GM19043 (cell line): ENCODE measurements around the gene EMP2.

Experiments
- ATAC-seq: cut with Tn5 transposase; IDR thresholded peaks from one replicate; pipeline ENCODE4 v1.9.1; 2021; ENCODE audit warnings: low read depth; ENCODE audit not compliant: unreplicated experiment

Gene EMP2

DNA sequence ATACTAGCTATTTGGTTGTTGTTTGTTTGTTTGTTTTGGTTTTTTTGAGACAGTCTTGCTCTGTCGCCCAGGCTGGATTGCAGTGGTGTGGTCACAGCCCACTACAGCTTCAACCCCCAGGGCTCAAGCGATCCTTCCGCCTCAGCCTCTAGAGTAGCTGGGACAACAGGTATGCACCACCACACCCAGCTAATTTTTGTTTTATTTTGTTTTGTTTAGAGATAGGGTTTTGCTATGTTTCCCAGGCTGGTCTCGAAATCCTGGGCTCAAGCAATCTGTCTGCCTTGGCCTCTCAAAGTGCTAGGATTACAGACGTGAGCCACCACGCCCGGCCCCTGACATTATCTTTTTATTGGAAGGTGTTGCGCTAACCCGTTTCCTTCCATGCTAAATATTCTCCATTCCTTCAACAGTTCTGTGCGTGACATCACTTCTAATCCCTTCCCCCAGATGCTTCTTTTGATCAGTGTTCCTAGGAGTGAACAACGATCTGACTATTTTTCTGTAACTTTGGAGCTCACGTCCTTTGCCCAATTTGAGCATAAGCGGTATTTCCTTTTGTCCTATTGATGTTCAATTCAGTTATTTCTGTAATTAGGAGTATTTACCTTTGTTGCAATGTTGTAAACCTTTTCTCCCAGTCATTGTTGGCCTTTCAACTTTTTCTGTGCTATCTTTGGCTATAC, 30.2 kb upstream of the EMP2 start:
- no peak for ATAC-seq

DNA sequence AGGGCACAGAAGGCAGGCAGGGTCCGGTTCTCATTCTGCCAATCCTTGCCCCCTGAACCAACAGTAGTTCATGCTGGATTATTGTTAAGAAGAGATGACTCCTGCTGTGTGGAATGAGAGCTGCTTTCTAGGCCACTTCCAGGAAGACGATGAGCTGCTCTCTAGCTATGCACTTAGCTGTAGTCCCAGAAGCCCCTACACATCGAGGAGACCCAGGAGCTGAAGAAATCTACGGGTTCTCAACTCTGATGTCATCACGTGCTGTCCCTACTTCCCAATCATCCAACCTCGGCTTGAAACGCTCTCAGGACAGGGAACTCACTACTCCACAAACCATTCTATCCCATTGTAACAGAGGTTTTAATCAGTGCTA, 29.0 kb upstream of the EMP2 start:
- no peak for ATAC-seq

DNA sequence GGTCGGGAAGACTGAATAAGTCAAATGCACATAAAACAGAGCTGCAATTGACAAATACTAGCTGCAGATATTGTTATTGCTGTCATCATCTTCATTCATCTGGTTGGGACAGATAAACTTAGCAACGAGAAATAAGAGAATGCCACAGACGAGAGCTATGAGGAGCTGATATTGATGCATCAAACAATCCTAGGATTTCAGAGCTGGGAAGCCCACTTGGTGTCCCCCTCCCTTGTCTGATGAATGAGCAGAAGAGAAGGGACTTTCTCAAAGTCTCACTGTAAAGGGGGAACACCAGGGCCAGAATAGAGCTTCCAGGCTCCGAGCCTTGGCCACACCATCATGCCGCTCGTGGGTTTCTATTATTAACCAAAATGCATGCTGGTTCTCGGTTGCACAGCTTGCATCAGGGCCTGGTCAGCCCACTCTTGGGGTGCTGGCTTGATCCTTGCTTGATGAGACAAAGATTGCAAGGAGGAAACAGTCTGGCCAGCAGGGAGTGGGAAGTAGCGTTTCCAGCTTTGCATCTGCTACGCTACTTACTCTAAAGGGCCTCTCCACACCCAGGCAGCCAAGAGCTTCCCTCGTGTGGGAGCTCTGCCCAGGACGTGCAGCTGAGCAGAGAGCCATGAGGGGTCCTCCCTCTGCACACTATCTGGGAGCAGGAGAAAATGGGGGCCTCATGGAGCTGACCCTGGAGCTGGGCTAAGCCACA, 28.4 kb upstream of the EMP2 start:
- no peak for ATAC-seq

DNA sequence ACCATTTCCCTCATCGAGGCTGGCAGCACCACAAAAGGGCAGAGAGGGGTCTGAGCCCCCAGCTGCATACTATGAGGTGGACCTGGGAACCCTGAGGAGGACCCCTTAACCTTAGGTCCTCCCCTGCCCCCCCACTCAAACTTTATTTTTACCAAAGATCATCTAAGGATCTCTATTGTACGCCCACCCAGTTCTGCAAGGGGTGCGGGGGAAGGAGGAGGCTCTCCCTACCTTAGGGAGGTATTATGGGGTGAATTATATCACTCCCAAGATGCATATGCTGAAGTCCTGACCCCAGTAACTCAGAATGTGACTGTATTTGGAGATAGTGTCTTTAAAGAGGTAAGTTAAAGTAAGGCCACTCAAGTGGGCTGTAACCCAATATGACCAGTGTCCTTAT, 26.8 kb upstream of the EMP2 start:
- ATAC-seq = no peak

DNA sequence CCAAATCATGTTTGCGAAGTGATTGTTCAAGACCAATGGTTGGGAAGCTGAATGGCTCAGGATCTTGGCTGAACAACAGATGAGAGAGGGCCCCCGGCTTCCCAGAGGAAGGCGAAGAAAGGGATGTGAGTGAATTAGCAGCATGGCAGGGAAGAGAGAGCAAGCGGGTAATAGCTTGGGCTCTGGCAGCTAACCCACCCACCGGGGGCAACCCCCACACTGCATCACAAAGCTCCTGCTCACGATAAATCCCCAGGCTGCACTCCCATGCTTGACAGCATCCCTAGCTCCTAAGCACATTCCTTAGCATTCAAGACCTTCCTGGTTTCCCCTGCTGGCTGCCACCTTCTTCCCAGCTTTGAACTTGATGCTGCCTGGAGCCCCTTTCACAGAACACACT, 26.2 kb upstream of the EMP2 start:
- ATAC-seq = no peak

DNA sequence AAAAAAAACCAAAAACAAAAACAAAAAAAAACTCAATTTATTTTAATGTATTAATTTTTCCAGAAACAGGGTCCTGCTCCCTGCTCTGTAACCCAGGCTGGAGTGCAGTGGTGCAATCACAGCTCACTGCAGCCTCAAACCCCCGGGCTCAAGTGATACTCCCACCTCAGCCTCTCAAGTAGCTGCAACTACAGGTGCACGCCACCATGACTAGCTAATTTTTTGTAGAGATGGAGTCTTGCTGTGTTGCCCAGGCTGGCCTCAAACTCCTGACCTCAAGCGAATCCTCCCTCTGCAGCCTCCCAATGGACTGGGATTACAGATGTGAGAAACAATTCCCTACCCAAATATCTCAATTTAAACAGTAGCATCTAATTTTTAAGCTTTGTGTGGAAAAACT, 25.2 kb upstream of the EMP2 start:
- no peak for ATAC-seq

DNA sequence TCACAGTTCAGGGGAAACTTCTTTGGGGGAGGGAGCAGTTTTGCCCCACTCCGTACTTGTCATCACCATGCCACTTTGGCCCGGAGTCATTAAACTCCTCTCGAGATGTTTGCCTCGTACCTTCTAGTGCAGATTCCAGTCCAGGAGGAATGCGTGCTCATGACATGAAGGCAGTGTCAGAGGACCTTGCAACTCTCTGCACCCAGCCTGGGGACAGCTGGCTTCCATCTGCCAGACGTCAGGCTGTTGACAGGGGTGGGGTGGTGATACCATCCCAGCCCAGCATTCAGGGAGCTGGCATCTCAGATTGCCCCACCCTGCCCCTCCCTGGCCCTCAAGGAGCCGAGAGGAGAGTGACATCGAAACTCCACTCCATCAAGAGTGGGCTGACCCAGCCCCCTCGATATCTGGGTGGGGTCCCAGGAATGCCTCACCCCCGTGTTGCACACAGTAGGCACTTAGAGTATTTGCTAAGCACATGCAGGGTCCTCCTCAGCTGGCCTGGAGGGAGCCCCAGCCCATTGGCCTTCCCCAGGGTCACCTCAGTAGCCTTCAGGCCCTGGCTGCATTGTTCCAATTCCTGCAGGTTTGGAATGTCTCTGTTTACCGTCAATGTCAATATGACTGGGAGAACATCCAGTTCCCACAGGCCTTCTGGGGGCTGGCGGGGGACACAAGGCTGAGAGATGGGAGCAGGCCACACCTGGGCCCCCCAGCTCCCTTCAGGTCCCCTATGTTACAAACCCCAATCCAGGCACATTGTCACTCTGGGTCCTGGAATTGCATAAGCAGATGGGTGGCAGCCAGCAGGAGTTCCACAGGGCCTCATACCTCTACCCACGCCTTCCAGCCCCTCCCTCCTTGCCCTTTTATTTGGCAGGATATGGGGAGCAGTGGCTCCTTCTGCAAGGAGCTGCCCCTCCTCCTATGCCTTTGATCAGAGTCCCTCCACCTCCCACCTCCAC, 21.3 kb upstream of the EMP2 start:
- no peak for ATAC-seq

DNA sequence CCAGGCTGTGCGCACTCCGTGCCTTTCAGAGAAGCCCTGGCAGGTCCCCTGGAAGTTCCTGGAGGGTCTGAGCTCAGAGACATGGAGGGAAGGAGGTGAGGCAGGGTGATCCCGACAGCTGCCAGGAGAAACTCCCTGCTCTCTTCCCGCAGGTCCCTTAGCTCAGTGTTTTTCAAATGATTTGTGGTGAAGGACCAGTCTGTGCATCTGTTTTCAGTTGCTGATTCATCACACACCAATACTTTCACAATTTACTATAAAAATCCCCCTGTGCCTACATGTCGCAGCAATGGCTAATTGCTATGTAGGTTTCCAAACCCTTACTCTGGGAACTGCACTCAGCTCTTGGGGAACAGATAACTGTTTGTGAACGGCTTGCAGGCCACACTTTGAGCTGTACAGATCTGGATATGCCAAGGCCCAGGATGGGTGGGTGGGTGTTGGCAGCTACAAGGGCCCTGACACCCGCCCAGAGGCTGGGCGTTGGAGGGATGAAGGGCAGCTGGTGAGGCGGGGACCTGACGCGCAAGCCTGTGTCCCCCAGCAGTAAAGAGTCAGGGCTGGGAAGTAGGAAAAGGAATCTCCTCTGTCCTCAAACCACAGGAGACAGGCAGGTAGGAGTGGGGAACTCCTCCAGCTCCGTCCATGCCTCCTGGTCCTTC, 20.5 kb upstream of the EMP2 start:
- no peak for ATAC-seq

DNA sequence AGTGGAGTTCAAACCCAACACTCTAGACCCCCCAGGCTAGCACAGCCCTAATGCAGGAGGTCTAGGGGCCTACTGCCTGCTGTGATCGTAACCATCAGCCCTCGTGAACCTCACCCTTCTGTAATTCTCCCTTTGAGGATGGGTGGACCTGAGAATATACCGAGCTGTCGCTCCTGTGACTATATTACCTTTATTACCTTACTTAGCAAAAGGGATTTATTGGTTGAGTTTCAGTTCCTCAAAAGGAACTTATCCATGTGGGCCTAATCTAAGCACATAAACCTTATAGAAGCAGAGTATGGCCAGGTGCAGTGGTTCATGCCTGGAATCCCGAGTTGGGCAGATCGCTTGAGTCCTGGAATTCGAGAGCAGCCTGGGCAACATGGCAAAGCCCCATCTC, 19.2 kb upstream of the EMP2 start:
- ATAC-seq = no peak

DNA sequence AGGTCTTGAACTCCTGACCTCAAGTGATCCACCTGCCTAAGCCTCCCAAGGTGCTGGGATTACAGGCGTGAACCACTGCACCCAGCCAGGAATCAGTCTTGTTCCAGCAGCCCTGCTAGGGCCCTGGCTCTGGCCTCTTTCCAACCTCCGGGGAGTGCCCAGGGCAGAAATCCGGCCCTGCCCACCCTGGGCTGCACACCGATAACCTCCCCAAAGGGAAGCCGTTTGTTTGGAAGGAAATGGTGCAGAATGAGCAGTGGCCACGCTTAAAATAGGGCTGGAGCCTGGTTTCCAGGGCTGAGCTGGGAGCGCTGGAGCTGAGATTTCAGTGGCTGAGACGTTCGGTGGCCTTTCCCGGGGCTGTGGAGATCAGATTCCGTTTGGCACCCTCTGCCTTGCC, 17.8 kb upstream of the EMP2 start:
- no peak for ATAC-seq

DNA sequence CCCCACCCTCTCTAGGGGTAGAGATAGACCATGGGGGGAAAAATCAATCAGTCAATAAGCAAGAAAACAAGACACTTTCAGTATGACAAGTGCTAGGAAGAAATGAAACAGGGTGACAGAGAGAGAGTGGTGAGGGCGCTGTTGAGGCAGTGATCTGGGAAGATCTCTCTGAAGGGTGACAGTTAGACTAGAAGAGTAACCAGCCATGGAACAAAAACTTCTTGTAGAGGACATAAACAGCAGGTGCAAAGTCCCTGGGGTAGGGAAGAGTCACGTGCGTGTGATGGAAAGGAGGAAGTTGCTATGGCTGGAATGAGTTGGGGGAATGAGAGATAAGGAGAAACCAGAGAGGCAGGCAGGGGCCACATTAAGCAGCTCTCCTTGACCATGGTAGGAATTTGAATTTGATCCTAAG, 16.8 kb upstream of the EMP2 start:
- ATAC-seq = no peak

DNA sequence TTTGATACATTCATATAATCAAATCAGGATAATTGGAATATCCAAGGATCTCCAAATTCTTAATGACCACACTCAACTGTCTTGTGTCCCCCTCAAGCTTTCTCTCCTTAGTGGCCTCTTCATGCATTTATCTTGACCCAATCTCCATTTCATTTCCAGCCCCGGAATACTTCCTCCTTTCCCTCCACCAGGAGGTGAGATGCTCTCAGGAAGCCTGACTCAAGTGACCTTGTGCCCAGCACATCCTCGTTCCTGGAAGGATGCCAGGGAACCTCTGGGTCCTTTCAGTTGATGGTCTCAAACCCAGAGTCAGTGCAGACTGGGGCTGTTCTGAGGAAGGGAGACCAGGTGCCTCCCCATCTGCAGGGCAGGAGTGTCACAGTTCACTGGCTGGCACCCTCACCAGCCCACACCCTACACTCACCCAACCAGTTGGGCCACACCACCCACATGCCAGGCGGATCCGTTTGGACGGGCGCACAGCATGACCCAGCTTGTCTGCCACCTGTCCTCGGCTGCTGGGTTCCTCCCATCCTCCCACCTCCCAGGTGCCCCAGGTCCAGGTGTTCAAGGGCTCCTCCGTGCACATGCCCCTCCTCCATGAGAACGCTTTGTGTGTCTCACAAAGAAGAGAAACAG, 14.0 kb upstream of the EMP2 start:
- no peak for ATAC-seq

DNA sequence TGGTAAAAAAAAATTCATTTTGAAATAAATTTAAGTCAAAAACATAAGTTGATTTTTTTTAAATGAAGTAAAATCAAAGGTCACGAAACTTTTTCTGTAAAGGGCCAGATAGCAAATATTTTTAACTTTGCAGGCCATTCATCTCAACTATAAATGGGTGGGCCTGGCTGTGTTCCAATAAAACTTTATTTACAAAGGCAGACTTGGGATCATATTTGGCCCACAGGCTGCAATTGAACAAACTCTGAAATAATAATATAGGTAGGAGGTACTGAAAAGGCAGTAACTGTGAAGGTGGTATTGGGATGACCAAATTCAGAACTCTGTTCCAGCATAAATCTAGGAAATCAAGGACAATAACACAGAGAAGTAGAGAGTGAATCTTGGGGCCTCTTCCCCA, 12.2 kb upstream of the EMP2 start:
- ATAC-seq = no peak

DNA sequence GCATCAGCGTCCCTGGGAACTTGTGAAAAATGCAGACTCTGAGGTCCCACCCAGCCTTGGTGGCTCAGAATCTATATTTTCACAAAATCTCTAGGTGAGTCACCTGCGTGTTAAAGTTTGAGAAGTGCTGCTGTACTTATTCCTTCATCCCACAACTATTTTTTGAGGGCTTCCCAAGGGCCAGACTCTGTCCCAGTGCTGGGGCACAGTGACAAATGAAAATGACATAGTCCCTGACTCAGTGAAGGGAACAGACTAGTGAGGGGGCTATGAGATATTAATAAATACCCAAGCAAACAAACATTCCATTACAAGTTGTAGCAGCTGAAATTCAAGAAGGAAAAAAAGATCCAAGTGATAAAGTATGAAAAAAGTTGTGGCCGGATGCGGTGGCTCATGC, 9.9 kb upstream of the EMP2 start:
- ATAC-seq = no peak

DNA sequence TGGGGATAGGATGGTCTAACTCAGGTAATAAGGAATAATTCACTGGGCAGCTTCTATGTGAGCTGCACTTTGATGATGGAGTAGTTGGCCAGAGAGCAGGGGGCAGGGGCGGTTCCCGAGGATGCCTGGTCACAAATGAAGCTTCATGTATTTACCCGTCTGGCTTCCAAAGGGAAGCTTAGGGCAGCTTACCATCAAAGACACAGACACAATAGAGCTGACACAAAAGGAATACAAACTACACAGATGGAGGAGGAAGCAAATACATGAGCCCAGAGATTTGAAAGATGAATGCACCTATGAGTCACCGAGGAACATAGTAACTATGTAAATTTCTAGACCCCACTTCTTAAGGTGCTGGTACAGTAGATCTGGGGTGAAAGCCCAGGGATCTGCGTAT, 8.7 kb upstream of the EMP2 start:
- no peak for ATAC-seq

DNA sequence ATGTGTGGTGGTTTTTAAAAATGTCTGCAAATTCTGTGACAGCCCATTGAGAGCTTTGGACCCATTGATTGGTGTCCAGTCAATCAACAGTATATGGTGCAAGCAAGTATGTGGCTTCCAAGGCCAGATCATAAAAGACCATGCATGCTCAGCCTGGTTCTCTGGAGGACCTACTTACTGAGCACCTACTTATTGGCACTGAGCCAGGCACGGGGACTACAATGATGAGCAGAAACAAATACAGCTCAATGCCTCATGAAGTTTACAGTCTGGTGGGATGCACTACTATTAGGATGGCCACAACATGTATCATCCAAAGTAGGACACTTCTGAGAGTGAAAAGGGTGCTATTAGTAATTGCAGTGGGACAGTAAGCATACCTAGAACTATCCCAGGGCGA, 7.2 kb upstream of the EMP2 start:
- no peak for ATAC-seq

DNA sequence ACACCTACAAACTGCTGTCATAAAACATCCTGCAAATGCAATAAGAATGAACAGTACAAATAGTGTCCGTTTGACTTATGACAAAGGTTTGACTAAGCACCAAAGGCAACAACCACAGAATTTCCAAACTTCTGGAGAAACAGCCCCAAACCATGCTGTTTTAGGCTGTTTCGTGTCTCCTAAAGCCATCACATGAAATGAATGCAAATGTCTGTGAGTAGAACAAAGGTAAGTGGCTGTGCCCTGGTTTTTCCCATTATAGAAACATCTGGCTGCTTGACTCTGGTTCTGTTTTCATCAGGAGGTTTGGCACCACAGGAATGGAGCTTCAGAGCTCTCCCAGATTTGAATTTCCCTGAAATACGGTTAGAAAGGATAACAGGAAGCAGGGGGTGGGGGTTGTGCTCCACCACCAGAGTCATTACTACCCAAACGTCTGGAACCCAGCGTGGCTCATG, 4.6 kb upstream of the EMP2 start:
- no peak for ATAC-seq

DNA sequence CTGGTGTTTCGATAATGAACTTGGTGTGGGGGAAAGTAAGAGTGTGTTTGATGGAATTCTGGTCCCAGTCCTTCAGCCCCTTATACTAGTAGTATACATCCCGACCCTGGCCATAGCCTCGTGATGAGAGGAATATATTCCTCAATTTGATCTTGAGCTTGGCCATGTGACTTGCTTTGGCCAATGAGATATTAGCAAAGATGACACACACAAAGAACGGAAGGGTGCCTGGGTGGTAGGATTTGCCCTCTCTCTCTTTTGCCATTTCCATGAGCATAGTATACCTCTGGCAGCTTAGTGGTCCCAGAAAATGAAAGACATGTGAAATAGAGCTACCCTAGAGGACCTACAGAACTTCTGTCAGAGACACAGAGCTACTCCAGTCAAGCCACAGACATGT, 2.9 kb upstream of the EMP2 start:
- no peak for ATAC-seq

DNA sequence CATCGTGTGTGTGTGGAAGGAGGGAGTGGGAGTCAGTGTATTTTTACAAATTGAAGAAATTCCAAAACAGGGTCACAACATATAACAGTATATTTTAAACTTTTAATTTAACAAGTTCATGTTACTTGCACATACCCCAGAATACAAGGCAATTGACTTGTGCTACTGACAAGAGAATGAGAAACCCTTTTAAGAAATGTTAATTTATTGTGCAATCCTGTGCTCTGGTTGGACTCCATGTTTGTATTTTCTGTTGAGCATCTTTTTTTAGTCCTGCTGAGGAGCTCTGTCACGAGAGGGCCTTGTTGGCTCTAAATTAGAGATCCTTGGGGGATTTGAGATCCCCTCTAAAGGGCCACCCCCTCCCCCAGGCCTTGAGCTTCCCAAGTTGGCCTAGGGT, 1.1 kb upstream of the EMP2 start:
- no peak for ATAC-seq

DNA sequence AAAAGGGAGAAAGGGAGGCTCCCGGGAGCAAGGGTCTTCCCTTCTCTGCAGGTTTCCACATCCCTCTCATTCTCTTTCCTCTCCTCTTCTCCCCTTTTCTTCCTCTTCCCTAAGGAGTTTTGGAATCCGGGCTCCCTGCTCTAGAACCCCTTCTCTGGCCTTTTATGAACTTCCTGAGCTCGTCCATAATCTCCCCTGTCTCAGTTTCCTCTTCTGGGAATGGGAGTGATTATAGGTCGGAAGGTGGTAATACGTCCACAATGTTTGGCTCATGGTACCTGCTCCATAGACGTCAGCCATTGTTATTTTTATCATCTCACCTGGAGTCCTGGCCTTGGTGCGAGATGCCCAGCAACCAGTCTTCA, 467 bp upstream of the EMP2 start:
- no peak for ATAC-seq

DNA sequence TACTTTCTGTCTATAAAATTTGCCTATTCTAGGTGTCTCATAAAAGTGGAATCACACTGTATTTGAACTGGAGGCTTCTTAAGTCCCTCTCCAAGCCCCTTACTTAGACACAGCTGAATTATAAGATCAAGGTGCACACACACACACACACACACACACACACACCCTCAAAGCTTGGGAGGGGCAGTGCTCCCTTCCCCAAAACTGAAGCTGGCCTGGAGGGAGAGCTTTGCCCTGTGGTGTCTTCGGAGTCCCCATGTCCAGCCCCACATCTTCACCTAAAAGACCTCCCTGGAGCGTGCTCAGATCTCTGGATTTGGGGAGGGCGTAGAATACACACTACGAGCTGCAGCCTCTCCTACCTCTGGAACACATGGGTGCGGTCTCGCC, 828 bp downstream of the EMP2 start:
- no peak for ATAC-seq
